Calu3 (cell line): ENCODE results near the gene QKI. TPM values are rescaled to one million over a fixed set of nuclear protein-coding genes. Genes with fewer than 3 reads are reported as not detected.

Experiments used
- BruUV-seq: library from RNA; stranded (reverse); fragments of 400-500 nt; replicated peaks from 2 replicates; lab custom pipeline; 2021; lab: Mats Ljungman, UMichigan
- CTCF ChIA-PET: fragments of 300-600 bp; sonication (Branson Sonifier 250); formaldehyde crosslinking; loops from one replicate; lab custom pipeline; 2022; ENCODE audit warnings: antibody characterized with exemption; lab: Charles Lee
- DNase-seq: peaks from one replicate; pipeline ENCODE4 v3.0.0; 2022
- H3K27ac Mint-ChIP-seq: one replicate; pipeline ENCODE4 v1.8.0; 2022; ENCODE audit warnings: mixed read lengths; ENCODE audit not compliant: unreplicated experiment
- H3K27me3 Mint-ChIP-seq: one replicate; pipeline ENCODE4 v1.8.0; 2022; ENCODE audit warnings: mixed read lengths; ENCODE audit not compliant: unreplicated experiment
- H3K36me3 Mint-ChIP-seq: one replicate; pipeline ENCODE4 v1.8.0; 2022; ENCODE audit warnings: mild to moderate bottlenecking, moderate library complexity, mixed read lengths; ENCODE audit not compliant: insufficient read depth, unreplicated experiment
- H3K4me1 Mint-ChIP-seq: one replicate; pipeline ENCODE4 v1.8.0; 2022; ENCODE audit warnings: mild to moderate bottlenecking, low read depth, mixed read lengths; ENCODE audit not compliant: unreplicated experiment
- H3K4me3 Mint-ChIP-seq: one replicate; pipeline ENCODE4 v1.8.0; 2022; ENCODE audit warnings: mild to moderate bottlenecking, low read depth, moderate library complexity, mixed read lengths; ENCODE audit not compliant: unreplicated experiment
- H3K9me3 Mint-ChIP-seq: one replicate; pipeline ENCODE4 v1.8.0; 2022; ENCODE audit warnings: low read depth, mixed read lengths; ENCODE audit not compliant: unreplicated experiment
- intact Hi-C: fragments of 100-400 bp; cut with micrococcal nuclease; formaldehyde crosslinking; loops from one replicate; pipeline ENCODE4 v1.10.0; 2022; ENCODE audit not compliant: unreplicated experiment
- total RNA-seq: library from RNA; stranded (reverse); gene quantifications from 2 replicates; pipeline ENCODE4 v1.2.3, GENCODE V29; 2022
- TF ChIP-seq, protein P1 (sequence below): fragments of 200-600 bp; IDR thresholded peaks from one replicate; pipeline ENCODE4 v1.8.0; 2022; ENCODE audit warnings: antibody characterized with exemption; ENCODE audit not compliant: unreplicated experiment

Gene QKI
- total RNA-seq, 1 experiment from 2014 or later, result 131 TPM

DNA sequence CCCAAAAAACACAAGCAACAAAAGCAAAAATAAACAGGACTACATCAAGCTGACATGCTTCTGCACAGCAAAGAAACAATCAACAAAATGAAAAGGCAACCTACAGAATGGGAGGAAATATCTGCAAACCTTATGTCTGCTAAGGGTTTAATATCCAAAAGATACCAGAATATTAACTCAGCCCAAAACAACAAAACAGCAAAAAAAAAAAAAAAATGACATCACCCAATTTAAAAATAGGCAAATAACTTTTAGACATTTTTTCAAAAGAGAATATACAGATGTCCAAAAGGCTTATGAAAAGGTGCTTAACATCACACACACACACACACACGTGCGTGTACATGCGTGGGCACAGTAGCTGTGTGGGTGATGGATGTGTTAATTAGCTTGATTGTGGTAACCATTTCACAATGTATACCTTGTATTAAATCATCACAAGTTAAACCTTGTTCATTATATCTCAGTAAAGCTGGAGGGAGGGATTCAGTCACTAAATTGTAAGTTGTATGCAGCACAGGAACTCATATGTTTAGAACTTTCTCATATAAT lies 52.4 kb downstream of the QKI start:
- no peak overlapping the region for H3K27ac Mint-ChIP-seq
- peaks cover 13% of the 10 kb centered on the region for H3K36me3 Mint-ChIP-seq
- DNase-seq, result no peak
- TF ChIP-seq, protein P1, sequence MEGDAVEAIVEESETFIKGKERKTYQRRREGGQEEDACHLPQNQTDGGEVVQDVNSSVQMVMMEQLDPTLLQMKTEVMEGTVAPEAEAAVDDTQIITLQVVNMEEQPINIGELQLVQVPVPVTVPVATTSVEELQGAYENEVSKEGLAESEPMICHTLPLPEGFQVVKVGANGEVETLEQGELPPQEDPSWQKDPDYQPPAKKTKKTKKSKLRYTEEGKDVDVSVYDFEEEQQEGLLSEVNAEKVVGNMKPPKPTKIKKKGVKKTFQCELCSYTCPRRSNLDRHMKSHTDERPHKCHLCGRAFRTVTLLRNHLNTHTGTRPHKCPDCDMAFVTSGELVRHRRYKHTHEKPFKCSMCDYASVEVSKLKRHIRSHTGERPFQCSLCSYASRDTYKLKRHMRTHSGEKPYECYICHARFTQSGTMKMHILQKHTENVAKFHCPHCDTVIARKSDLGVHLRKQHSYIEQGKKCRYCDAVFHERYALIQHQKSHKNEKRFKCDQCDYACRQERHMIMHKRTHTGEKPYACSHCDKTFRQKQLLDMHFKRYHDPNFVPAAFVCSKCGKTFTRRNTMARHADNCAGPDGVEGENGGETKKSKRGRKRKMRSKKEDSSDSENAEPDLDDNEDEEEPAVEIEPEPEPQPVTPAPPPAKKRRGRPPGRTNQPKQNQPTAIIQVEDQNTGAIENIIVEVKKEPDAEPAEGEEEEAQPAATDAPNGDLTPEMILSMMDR, result no peak
- BruUV-seq, result no TSS peak
- H3K4me1 Mint-ChIP-seq, result peaks cover 25% of the 10 kb centered on the region
- peaks cover 14% of the 10 kb centered on the region for H3K9me3 Mint-ChIP-seq
- CTCF ChIA-PET, result no interaction called here
- intact Hi-C loops, result loop anchor here (5.0 kb wide), 1 partner anchor 35 kb away; no protein-coding TSS in a partner anchor
- no peak overlapping the region for H3K4me3 Mint-ChIP-seq
- no peaks in the 10 kb centered on the region for H3K27me3 Mint-ChIP-seq

DNA sequence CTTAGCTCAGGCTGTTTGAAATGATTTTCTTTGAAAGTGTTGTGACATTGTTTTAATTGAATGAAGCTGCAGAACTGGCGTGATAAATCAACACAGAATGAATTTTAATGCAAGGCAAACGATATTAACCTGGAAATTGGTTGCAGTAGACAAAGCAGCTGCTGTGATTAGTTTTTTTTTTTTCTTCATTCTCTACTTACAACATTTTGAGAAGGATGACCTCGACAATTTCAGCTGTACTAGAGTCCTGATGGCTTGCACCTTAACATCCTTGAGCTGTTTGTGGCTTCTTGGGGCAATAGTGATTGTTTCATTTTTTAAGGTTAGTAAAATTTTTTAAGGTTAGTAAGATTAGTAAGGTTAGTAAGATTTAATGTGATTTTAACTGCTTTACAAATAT lies 54.2 kb downstream of the QKI start:
- intact Hi-C loops, result loop anchor here (5.0 kb wide), 1 partner anchor 36 kb away; no protein-coding TSS in a partner anchor
- Mint-ChIP-seq H3K27ac (no peak overlapping the region), H3K4me1 (peaks cover 26% of the 10 kb centered on the region), H3K9me3 (peaks cover 14% of the 10 kb centered on the region), H3K27me3 (no peaks in the 10 kb centered on the region), H3K36me3 (peaks cover 8% of the 10 kb centered on the region), H3K4me3 (no peak overlapping the region)
- BruUV-seq, result no TSS peak
- no peak for DNase-seq
- TF ChIP-seq, protein P1, result no peak
- CTCF ChIA-PET, result interaction anchor here (0.6 kb wide), 1 partner anchor 78 kb away, joined by 3 read pairs; no protein-coding TSS in a partner anchor

DNA sequence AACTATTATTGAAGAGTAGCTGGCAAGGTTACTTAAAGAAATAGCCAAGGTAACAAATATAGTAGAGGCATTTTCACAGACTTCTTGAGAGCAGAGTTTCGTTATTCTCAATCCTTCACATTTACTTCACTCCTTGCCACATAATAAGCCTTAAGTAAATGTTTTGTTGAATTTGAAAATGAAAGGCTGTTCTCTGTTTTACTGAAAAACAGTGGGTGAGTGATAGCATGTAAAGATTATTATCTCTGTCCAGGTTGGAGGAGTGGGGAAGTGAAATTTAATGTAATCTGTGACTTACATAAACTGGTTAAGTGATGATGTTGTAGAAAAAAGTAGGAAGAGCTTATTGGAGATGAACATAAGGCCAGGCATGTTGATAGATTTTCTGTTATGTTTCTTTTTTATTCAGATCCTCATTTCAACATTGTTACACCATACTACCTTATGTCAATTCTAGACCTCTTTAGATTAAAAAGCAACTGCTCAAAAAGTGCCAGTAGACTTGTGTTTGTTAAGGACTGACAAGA lies 55.0 kb downstream of the QKI start:
- DNase-seq, result no peak
- Mint-ChIP-seq H3K4me3 (no peak overlapping the region), H3K36me3 (peaks cover 8% of the 10 kb centered on the region), H3K9me3 (peaks cover 14% of the 10 kb centered on the region), H3K27me3 (no peaks in the 10 kb centered on the region), H3K4me1 (peaks cover 28% of the 10 kb centered on the region), H3K27ac (no peak overlapping the region)
- intact Hi-C loops, result loop anchor here (5.0 kb wide), 1 partner anchor 37 kb away; no protein-coding TSS in a partner anchor
- TF ChIP-seq, protein P1, result no peak
- no TSS peak for BruUV-seq
- CTCF ChIA-PET, result interaction anchor here (0.8 kb wide), 1 partner anchor 16 kb away, joined by 3 read pairs; no protein-coding TSS in a partner anchor

DNA sequence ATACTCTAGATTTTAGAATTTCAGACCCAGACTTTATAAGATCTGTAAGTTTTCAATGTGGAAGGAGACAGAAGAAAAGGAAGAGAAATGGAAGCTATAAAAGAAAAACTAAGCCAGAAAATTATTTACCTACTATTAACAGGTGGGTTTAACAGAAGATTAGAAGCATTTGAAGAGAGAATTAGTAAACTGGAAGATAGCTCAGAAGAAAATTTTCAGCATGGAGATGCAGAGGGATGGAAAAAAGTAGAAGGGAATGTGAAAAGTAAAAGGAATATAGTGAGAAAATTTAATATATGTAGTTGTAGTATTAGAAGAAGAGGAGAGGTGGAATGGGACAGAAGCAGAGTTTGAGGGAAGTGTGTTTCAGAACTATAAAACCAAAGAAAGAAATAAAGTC lies 56.1 kb downstream of the QKI start:
- CTCF ChIA-PET, result no interaction called here
- Mint-ChIP-seq H3K36me3 (peaks cover 8% of the 10 kb centered on the region), H3K4me3 (no peak overlapping the region), H3K4me1 (peaks cover 35% of the 10 kb centered on the region), H3K27me3 (no peaks in the 10 kb centered on the region), H3K27ac (peak overlapping the region; percentile 15), H3K9me3 (peaks cover 14% of the 10 kb centered on the region)
- no TSS peak for BruUV-seq
- DNase-seq, result no peak
- TF ChIP-seq, protein P1, result no peak
- intact Hi-C loops, result no loop called here
